Spinal cord (tissue), 10 donors: ENCODE results near the gene BMF. TPM values are rescaled to one million over a fixed set of nuclear protein-coding genes. Genes with fewer than 3 reads are reported as not detected.
"Not testable (repeated sequence)": the region's sequence is repeated elsewhere in the genome, so short reads cannot be mapped to it uniquely, and the experiment has no call there.

Source experiments
- DNase-seq, 6 donors: peaks; one replicate each; pipeline versions ENCODE4 v3.0.0 to v3.0.0-alpha.2; 2013 to 2015; ENCODE audit warnings: low spot score in 6 of 6, low read depth in 4 of 6
- H3K27ac ChIP-seq: one replicate; pipeline ENCODE4 v1.5.1; 2013; ENCODE audit warnings: low read depth, low read length, control low read depth
- H3K27me3 ChIP-seq: one replicate; pipeline ENCODE4 v1.6.1; 2013; ENCODE audit warnings: low read length; ENCODE audit not compliant: control insufficient read depth, insufficient read depth
- H3K36me3 ChIP-seq: one replicate; pipeline ENCODE4 v1.6.1; 2013; ENCODE audit warnings: low read length; ENCODE audit not compliant: control insufficient read depth, insufficient read depth
- H3K4me1 ChIP-seq: one replicate; pipeline ENCODE4 v1.6.1; 2013; ENCODE audit warnings: low read length; ENCODE audit not compliant: control insufficient read depth, insufficient read depth
- H3K4me3 ChIP-seq: one replicate; pipeline ENCODE4 v1.5.1; 2013; ENCODE audit warnings: low read depth, low read length, control low read depth
- H3K9me3 ChIP-seq: one replicate; pipeline ENCODE4 v1.6.1; 2013; ENCODE audit warnings: low read length; ENCODE audit not compliant: control insufficient read depth, insufficient read depth
- WGBS: methylation state at CpG from one replicate; pipeline ENCODE4 v1.1.5; 2013; ENCODE audit warnings: missing lambda C conversion rate; ENCODE audit not compliant: insufficient coverage; 5-methylcytosine and 5-hydroxymethylcytosine counted together
- polyA plus RNA-seq, 2 donors: library from polyadenylated mRNA; unstranded; fragments of 120-200 nt; gene quantifications; one replicate each; pipeline ENCODE4 v1.2.1, GENCODE V29; 2013; ENCODE audit not compliant: insufficient read length in 2 of 2
- total RNA-seq, 2 donors: library from RNA; depleted of rRNA in 1 of 2; stranded (reverse); fragments of 120-200 nt in 1 of 2; fragments of >200 nt in 1 of 2; gene quantifications; one replicate each; pipeline versions ENCODE4 v1.2.3 to v1.2.4, GENCODE V29; 2013 to 2014
- donor health status: healthy.

The BMF gene
- total and polyA plus RNA-seq, 4 donors = 4.6 to 10.3 (median 7.9) TPM

GRCh38 chr15:40130118-40130517, 21.4 kb upstream of the BMF start:
- H3K36me3 ChIP-seq = no peaks in the 10 kb centered on the region
- no peaks in the 10 kb centered on the region for H3K4me1 ChIP-seq
- no peak overlapping the region for H3K4me3 ChIP-seq
- H3K9me3 ChIP-seq = no peaks in the 10 kb centered on the region
- H3K27ac ChIP-seq = no peak overlapping the region
- no peaks in the 10 kb centered on the region for H3K27me3 ChIP-seq
- DNase-seq = no peak
- WGBS = no CpG with 5 or more reads among the region's 5 CpGs

GRCh38 chr15:40128766-40129660, 20.3 kb upstream of the BMF start:
- Histone ChIP-seq H3K27me3 (no peaks in the 10 kb centered on the region), H3K4me1 (no peaks in the 10 kb centered on the region), H3K27ac (no peak overlapping the region), H3K4me3 (no peak overlapping the region), H3K36me3 (no peaks in the 10 kb centered on the region), H3K9me3 (no peaks in the 10 kb centered on the region)
- WGBS = 80% methylated on average over 3 of the region's 27 CpGs
- DNase-seq = no peak

DNA sequence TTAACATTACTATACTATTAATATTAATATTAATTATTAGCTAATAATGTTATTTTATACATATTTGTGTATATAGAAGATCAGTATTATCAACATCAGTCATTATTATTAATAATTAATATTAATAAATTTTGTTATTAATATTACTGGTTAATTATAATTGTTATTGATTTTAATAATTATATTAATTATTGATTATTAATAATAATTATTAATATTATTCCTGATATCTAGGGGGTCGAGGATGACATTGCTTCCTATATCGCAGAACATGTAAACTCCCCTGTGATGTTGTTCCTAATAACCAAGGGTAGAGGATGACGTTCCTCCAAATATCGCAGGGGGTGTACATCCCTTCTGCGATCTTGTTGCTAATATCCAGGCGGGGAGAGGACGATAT, 17.3 kb upstream of the BMF start:
- 100% methylated on average over 1 of the region's 7 CpGs for WGBS
- Histone ChIP-seq H3K9me3 (no peaks in the 10 kb centered on the region), H3K27ac (no peak overlapping the region), H3K4me3 (no peak overlapping the region), H3K4me1 (no peaks in the 10 kb centered on the region), H3K27me3 (no peaks in the 10 kb centered on the region), H3K36me3 (no peaks in the 10 kb centered on the region)
- no peak for DNase-seq

- not testable (repeated sequence) for DNase-seq, H3K9me3 ChIP-seq, H3K4me1 ChIP-seq, H3K27me3 ChIP-seq, H3K27ac ChIP-seq, H3K36me3 ChIP-seq, H3K4me3 ChIP-seq
- 20% methylated on average over 2 of the region's 5 CpGs for WGBS
These were observed 16.2 kb upstream of the BMF start for GRCh38 chr15:40124807-40125285.

- H3K9me3 ChIP-seq = not testable (repeated sequence)
- WGBS = no CpG with 5 or more reads among the region's 3 CpGs
These were observed 15.7 kb upstream of the BMF start for GRCh38 chr15:40124333-40124732.

GRCh38 chr15:40123863-40124262, 15.2 kb upstream of the BMF start:
- not testable (repeated sequence) for H3K27me3 ChIP-seq, H3K4me3 ChIP-seq, H3K36me3 ChIP-seq, H3K4me1 ChIP-seq, H3K9me3 ChIP-seq, H3K27ac ChIP-seq, DNase-seq
- 100% methylated on average over 1 of the region's 5 CpGs for WGBS

More at GRCh38 chr15:40124333-40124732, 15.7 kb upstream of the BMF start:
- not testable (repeated sequence) for H3K27ac ChIP-seq, DNase-seq, H3K36me3 ChIP-seq, H3K4me3 ChIP-seq, H3K27me3 ChIP-seq, H3K4me1 ChIP-seq

DNA sequence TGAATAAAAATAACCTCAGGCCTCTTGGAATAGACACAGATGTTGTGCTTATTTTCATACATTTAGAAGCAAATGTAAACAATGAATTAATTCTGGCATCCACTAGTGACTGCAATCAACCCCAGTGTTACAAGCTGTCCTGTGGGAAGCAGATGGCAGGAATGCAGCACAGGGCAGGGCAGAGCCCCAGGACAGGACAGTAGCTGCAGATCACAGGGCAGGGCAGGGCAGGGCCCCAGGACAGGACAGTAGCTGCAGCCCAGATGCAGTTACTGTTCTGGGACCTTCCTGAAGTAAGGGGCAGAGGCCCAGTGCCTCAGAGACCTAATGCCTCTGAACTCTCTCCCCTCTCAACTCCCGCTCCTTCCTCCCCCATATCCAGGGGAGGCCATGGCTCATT, 14.3 kb upstream of the BMF start:
- not testable (repeated sequence) for H3K27ac ChIP-seq, H3K9me3 ChIP-seq, H3K4me1 ChIP-seq, H3K27me3 ChIP-seq, H3K4me3 ChIP-seq, DNase-seq, H3K36me3 ChIP-seq
- WGBS = no CpG with 5 or more reads among the region's 1 CpG

DNA sequence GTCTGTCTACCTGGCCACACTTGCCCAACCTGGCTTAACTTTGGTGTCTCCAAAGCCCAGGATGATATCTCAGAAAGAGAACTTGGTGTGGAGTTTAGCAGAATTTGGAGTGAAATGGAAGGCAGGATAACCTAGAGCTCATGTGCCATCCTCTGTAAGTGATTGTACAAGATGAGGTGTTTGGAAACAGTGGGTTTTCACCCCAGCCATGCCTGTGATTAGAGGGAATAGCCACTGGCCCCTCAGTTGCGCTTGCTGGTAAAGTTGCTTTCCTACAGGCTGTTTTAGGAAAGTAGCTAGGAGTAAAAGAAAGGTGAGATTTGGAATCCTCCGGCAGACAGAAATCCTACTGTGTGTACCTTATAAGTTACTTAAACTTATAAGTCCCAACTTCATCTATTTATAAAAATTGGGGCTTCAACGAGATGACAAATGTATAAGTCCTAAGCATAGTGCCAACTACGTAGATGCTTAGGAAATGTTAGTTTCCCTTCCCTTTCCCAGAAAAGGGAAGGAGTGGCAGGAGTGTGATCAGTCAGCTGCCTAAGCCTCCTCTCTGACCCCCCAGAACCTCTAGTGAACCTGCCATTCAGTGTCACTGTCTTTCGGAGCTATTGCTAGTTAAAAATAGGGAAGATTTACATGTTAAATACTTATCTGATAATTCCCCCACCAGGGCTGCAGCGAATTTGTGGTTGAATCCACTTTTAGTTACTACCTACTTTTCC, 13.4 kb upstream of the BMF start:
- Histone ChIP-seq H3K27me3 (no peaks in the 10 kb centered on the region), H3K9me3 (no peaks in the 10 kb centered on the region), H3K36me3 (no peaks in the 10 kb centered on the region), H3K27ac (no peak overlapping the region), H3K4me1 (no peaks in the 10 kb centered on the region), H3K4me3 (no peak overlapping the region)
- DNase-seq = no peak
- WGBS = 100% methylated on average over 1 of the region's 6 CpGs

DNA sequence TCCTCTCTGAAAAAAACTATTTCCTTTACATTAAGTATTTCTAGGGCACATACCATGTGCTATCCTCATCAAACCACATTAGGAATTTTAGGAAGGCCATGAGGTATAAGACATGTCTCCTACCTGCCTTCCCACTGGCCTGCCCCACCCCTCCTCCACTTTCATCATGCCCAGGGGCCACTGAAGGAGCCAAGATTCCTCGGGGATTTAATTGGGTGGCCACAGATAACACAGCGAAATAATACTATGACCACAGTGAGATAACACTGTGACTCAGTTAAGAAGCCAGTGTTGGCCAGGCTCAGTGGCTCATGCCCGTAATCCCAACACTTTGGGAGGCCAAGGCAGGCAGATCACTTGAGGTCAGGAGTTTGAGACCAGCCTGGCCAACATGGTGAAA, 9.8 kb upstream of the BMF start:
- Histone ChIP-seq H3K36me3 (no peaks in the 10 kb centered on the region), H3K27me3 (no peaks in the 10 kb centered on the region), H3K4me1 (no peaks in the 10 kb centered on the region), H3K27ac (no peak overlapping the region), H3K4me3 (no peak overlapping the region), H3K9me3 (no peaks in the 10 kb centered on the region)
- DNase-seq = no peak
- 84% methylated on average over 3 of the region's 3 CpGs for WGBS
